ENCODE results near the gene ATP8A2.

The ATP8A2 gene

GRCh38 chr13:26046639-26047038, 674.9 kb downstream of the ATP8A2 start:
- no peak for TF ChIP-seq CTCF (IDR thresholded peaks at IDR 0.05)
- Histone ChIP-seq H3K27me3 (peaks cover 61% of the 10 kb centered on the region), H3K9me3 (no peaks in the 10 kb centered on the region)

GRCh38 chr13:26047040-26047439, 675.3 kb downstream of the ATP8A2 start:
- no peak for TF ChIP-seq CTCF (IDR thresholded peaks at IDR 0.05)
- no peak overlapping the region for H3K27ac ChIP-seq
- H3K4me1 ChIP-seq (ENCODE audit: control insufficient read depth in 1 of 2, insufficient read depth in 1 of 2, low read depth in 1 of 2, low read length in 1 of 2), result no peaks in the 10 kb centered on the region
- H3K36me3 ChIP-seq, result no peaks in the 10 kb centered on the region
- H3K4me3 ChIP-seq (ENCODE audit: low read depth in 1 of 2, low read length in 1 of 2), result no peak overlapping the region
- H3K27me3 ChIP-seq, result peaks cover 65% of the 10 kb centered on the region
- H3K9me3 ChIP-seq, result no peaks in the 10 kb centered on the region

More at GRCh38 chr13:26046639-26047038, 674.9 kb downstream of the ATP8A2 start:
- no peaks in the 10 kb centered on the region for H3K4me1 ChIP-seq (ENCODE audit: control insufficient read depth in 1 of 2, insufficient read depth in 1 of 2, low read depth in 1 of 2, low read length in 1 of 2)
- no peaks in the 10 kb centered on the region for H3K36me3 ChIP-seq
- no peak overlapping the region for H3K27ac ChIP-seq
- no peak overlapping the region for H3K4me3 ChIP-seq (ENCODE audit: low read depth in 1 of 2, low read length in 1 of 2)

- Histone ChIP-seq H3K27ac (no peak overlapping the region), H3K4me1 (ENCODE audit: control insufficient read depth in 1 of 2, insufficient read depth in 1 of 2, low read depth in 1 of 2, low read length in 1 of 2) (no peaks in the 10 kb centered on the region), H3K4me3 (ENCODE audit: low read depth in 1 of 2, low read length in 1 of 2) (no peak overlapping the region), H3K36me3 (no peaks in the 10 kb centered on the region), H3K9me3 (no peaks in the 10 kb centered on the region), H3K27me3 (peaks cover 82% of the 10 kb centered on the region)
- no peak for TF ChIP-seq CTCF (IDR thresholded peaks at IDR 0.05)
Observed at GRCh38 chr13:26048741-26049140, 677.0 kb downstream of the ATP8A2 start.

- H3K27me3 ChIP-seq, result peaks cover 91% of the 10 kb centered on the region
- no peak for TF ChIP-seq CTCF (IDR thresholded peaks at IDR 0.05)
- H3K9me3 ChIP-seq, result no peaks in the 10 kb centered on the region
- H3K4me3 ChIP-seq (ENCODE audit: low read depth in 1 of 2, low read length in 1 of 2), result no peak overlapping the region
- H3K27ac ChIP-seq, result no peak overlapping the region
- H3K4me1 ChIP-seq (ENCODE audit: control insufficient read depth in 1 of 2, insufficient read depth in 1 of 2, low read depth in 1 of 2, low read length in 1 of 2), result no peaks in the 10 kb centered on the region
- no peaks in the 10 kb centered on the region for H3K36me3 ChIP-seq
Observed at GRCh38 chr13:26050568-26051230, 678.9 kb downstream of the ATP8A2 start.

- no peak overlapping the region for H3K27ac ChIP-seq
- H3K4me3 ChIP-seq (ENCODE audit: low read depth in 1 of 2, low read length in 1 of 2), result no peak overlapping the region
- TF ChIP-seq CTCF (IDR thresholded peaks at IDR 0.05), result no peak
- no peaks in the 10 kb centered on the region for H3K4me1 ChIP-seq (ENCODE audit: control insufficient read depth in 1 of 2, insufficient read depth in 1 of 2, low read depth in 1 of 2, low read length in 1 of 2)
- peaks cover 93% of the 10 kb centered on the region for H3K27me3 ChIP-seq
- H3K9me3 ChIP-seq, result no peaks in the 10 kb centered on the region
- H3K36me3 ChIP-seq, result no peaks in the 10 kb centered on the region
Observed at GRCh38 chr13:26051231-26051656, 679.5 kb downstream of the ATP8A2 start.

All from neutrophil (primary cell).